HepG2 (cell line): ENCODE results near the gene HLA-DPA1. TPM values are rescaled to one million over a fixed set of nuclear protein-coding genes. Genes with fewer than 3 reads are reported as not detected.

Experiments used
- ATAC-seq: fragments of 200-7000 bp; cut with Tn5 transposase; 3 replicates; pipeline ENCODE4 v1.9.1; 2020; ENCODE audit warnings: mild to moderate bottlenecking, moderate library complexity
- BruUV-seq: library from RNA; stranded (reverse); fragments of 400-500 nt; replicated peaks from 2 replicates; lab custom pipeline; 2021; lab: Mats Ljungman, UMichigan
- CTCF ChIA-PET: fragments of 300-600 bp; formaldehyde crosslinking; extraction: SDS; loops from one replicate; lab custom pipeline; 2021; ENCODE audit warnings: low total read pairs, inconsistent platforms, low intra/inter-chr PET ratio; lab: Yijun Ruan, JAX
- POLR2A ChIA-PET: fragments of 350-600 bp; sonication (Branson Sonifier 250); formaldehyde crosslinking; loops from one replicate; lab custom pipeline; 2020; ENCODE audit warnings: antibody characterized with exemption, inconsistent platforms; lab: Yijun Ruan, JAX
- DNase-seq: peaks from one replicate; pipeline ENCODE4 v3.0.0-alpha.2; 2015; ENCODE audit warnings: low spot score
- FAIRE-seq: peaks from 3 replicates; lab custom pipeline; 2011; peaks lifted over from hg19 to GRCh38; lab: Jason Lieb, UNC
- H2AFZ ChIP-seq: one replicate; pipeline ENCODE4 v1.6.1; 2011; ENCODE audit warnings: low read length, inconsistent platforms
- H3K27ac ChIP-seq: fragments of 300-600 bp; 3 replicates; pipeline ENCODE4 v1.8.0; 2011; ENCODE audit warnings: mixed run types, mild to moderate bottlenecking, mixed read lengths, low read length, inconsistent platforms; ENCODE audit not compliant: insufficient read depth; ENCODE audit errors: extremely low read length
- H3K27me3 ChIP-seq, 2 experiments: fragments of 200-600 bp in 1 of 2; 2 replicates in 1 of 2; 3 replicates in 1 of 2; pipeline versions ENCODE4 v1.6.0 to v1.8.0; 2011; ENCODE audit warnings: low read length in 2 of 2, mild to moderate bottlenecking in 2 of 2, moderate library complexity in 2 of 2, inconsistent platforms in 1 of 2; ENCODE audit not compliant: insufficient read depth in 2 of 2, control insufficient read depth in 1 of 2
- H3K36me3 ChIP-seq, 2 experiments: fragments of 200-600 bp in 1 of 2; replicated peaks in 1 of 2; 2 replicates in 1 of 2; 3 replicates in 1 of 2; pipeline versions ENCODE4 v1.5.1 to v1.8.0; 2011; ENCODE audit warnings: low read length in 2 of 2, inconsistent platforms in 1 of 2; ENCODE audit not compliant: insufficient read depth in 2 of 2, control insufficient read depth in 1 of 2
- H3K4me1 ChIP-seq: 2 replicates; pipeline ENCODE4 v1.5.1; 2012; ENCODE audit warnings: low read length, inconsistent platforms; ENCODE audit not compliant: insufficient read depth
- H3K4me2 ChIP-seq: 2 replicates; pipeline ENCODE4 v1.6.0; 2011; ENCODE audit warnings: low read depth, low read length, inconsistent platforms
- H3K4me3 ChIP-seq, 3 experiments: fragments of 200-600 bp in 1 of 3; sonication (generic), shearing (Covaris generic) in 1 of 3; replicated peaks in 1 of 3; 2 replicates each; pipeline ENCODE4 v1.5.1; 2011 to 2016; ENCODE audit warnings: low read length in 3 of 3, inconsistent platforms in 2 of 3, low read depth in 2 of 3, mild to moderate bottlenecking in 2 of 3, control low read depth in 1 of 3, mixed read lengths in 1 of 3; ENCODE audit not compliant: insufficient read depth in 1 of 3
- H3K79me2 ChIP-seq: one replicate; pipeline ENCODE4 v1.6.1; 2011; ENCODE audit warnings: low read length, inconsistent platforms; ENCODE audit not compliant: insufficient read depth
- H3K9ac ChIP-seq: 2 replicates; pipeline ENCODE4 v1.6.0; 2011; ENCODE audit warnings: mild to moderate bottlenecking, low read depth, low read length, inconsistent platforms; ENCODE audit not compliant: insufficient read depth
- H3K9me3 ChIP-seq: 2 replicates; pipeline ENCODE4 v1.5.1; 2012; ENCODE audit warnings: mild to moderate bottlenecking, low read length
- H4K20me1 ChIP-seq: 2 replicates; pipeline ENCODE4 v1.6.0; 2011; ENCODE audit warnings: inconsistent platforms, mild to moderate bottlenecking, low read length, moderate library complexity; ENCODE audit not compliant: insufficient read depth
- ATF2 ChIP-seq: sonication (generic); formaldehyde crosslinking; IDR thresholded peaks from 2 replicates; pipeline ENCODE4 v1.4.0; 2020; ENCODE audit warnings: missing genetic modification reagents
- HDAC2 ChIP-seq: sonication (generic); formaldehyde crosslinking; IDR thresholded peaks from 2 replicates; pipeline ENCODE4 v1.4.0; 2020; ENCODE audit warnings: missing genetic modification reagents
- PHF5A ChIP-seq: IDR thresholded peaks from one replicate; pipeline ENCODE4 v1.6.1; 2018; ENCODE audit warnings: low read depth, missing genetic modification reagents; ENCODE audit not compliant: unreplicated experiment
- TFDP2 ChIP-seq: sonication (generic); formaldehyde crosslinking; IDR thresholded peaks from 2 replicates; pipeline ENCODE4 v1.4.0; 2020; ENCODE audit warnings: missing genetic modification reagents
- ZBTB7A ChIP-seq: sonication (generic); formaldehyde crosslinking; IDR thresholded peaks from 2 replicates; pipeline ENCODE4 v1.8.0; 2022; ENCODE audit warnings: mild to moderate bottlenecking, missing genetic modification reagents
- ZFP36 ChIP-seq: fragments of 150-350 bp; IDR thresholded peaks from 2 replicates; pipeline ENCODE4 v1.6.1; 2018; ENCODE audit warnings: borderline replicate concordance, low read length, low read depth; ENCODE audit not compliant: partially characterized antibody
- ZNF451 ChIP-seq: sonication (generic); formaldehyde crosslinking; IDR thresholded peaks from 2 replicates; pipeline ENCODE4 v1.5.0; 2020; ENCODE audit warnings: mild to moderate bottlenecking, missing genetic modification reagents
- ZNF577 ChIP-seq: sonication (generic); formaldehyde crosslinking; IDR thresholded peaks from 2 replicates; pipeline ENCODE4 v1.4.0; 2020; ENCODE audit warnings: mild to moderate bottlenecking, low read depth, missing genetic modification reagents, borderline replicate concordance
- ZNF670 ChIP-seq: sonication (generic); formaldehyde crosslinking; IDR thresholded peaks from 2 replicates; pipeline ENCODE4 v1.8.0; 2022; ENCODE audit warnings: mild to moderate bottlenecking, missing genetic modification reagents, borderline replicate concordance
- WGBS: methylation state at CpG from one replicate; pipeline ENCODE4 v1.1.6; 2017; ENCODE audit warnings: low lambda C conversion rate; 5-methylcytosine and 5-hydroxymethylcytosine counted together
- in situ Hi-C: cut with HindIII; loops from 2 replicates; pipeline ENCODE4 v1.10.0; 2017; ENCODE audit warnings: low pct_unique_long_range_greater_than_20kb; ENCODE audit not compliant: extremely low pct_ligation_motif_present
- intact Hi-C: fragments of 100-400 bp; cut with micrococcal nuclease; formaldehyde crosslinking; loops from one replicate; pipeline ENCODE4 v1.10.0; 2022; ENCODE audit not compliant: unreplicated experiment
- polyA plus RNA-seq, 8 experiments: library from polyadenylated mRNA; depleted of rRNA in 3 of 8; stranded (reverse) in 7 of 8; unstranded in 1 of 8; fragments of >200 nt; fragmentation: Illumina TruSeq in 4 of 8; extraction: Trizol in 4 of 8; gene quantifications; 2 replicates each; pipeline versions ENCODE4 v1.2.1 to v1.2.3, GENCODE V29; 2011 to 2016; ENCODE audit warnings: low read depth in 4 of 8, missing spikeins in 1 of 8, mixed read lengths in 1 of 8; ENCODE audit not compliant: insufficient read depth in 1 of 8
- total RNA-seq, 5 experiments: library from RNA; depleted of rRNA; stranded (reverse); fragments of >200 nt; fragmentation: Illumina TruSeq; extraction: Trizol; gene quantifications; 2 replicates each; pipeline ENCODE4 v1.2.3, GENCODE V29; 2016; ENCODE audit warnings: low read depth in 1 of 5
- TF ChIP-seq, protein P1 (sequence below): sonication (generic); formaldehyde crosslinking; conservative IDR thresholded peaks from 2 replicates; pipeline ENCODE4 v1.4.0; 2020; ENCODE audit warnings: missing genetic modification reagents

Gene HLA-DPA1
- total and polyA plus RNA-seq, 2 of the 13 experiments (the other 11 are each of a cell fraction or from before 2014, with no cell fraction given) = not detected

GRCh38 chr6:33072508-33073100 is 845 bp downstream of the HLA-DPA1 start (continued):
- TF ChIP-seq TFDP2 (CRISPR knock-in tag) (no peak), PHF5A (CRISPR knock-in tag) (no peak)
- TF ChIP-seq, all 625 proteins: peak for 0

DNA sequence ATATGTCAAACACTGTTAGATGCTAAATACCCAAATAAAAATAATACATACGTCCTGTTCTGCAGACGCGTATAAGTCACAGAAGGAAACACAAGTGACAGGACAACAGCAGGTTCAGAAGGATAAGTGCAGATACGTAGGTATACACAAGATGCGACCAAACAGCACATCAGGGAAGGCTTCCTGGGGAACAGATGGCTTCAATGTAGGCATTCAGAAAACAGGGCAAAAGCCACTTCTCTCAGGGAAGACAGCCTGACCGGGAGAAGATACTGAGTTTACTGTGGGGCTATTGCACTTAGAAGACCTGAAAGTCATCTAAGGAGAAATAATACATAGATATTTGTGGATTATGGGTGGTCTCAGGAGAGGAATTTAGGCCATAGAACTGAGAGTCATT is 1.9 kb downstream of the HLA-DPA1 start:
- FAIRE-seq (no peak), ATAC-seq (no peak), DNase-seq (no peak)
- H3K4me1 ChIP-seq = no peaks in the 10 kb centered on the region
- in situ Hi-C loops = no loop called here
- no peak overlapping the region for H3K4me3 ChIP-seq
- TF ChIP-seq ZNF577 = no peak
- no peak for TF ChIP-seq HDAC2 (CRISPR knock-in tag)
- TF ChIP-seq ZNF451 (CRISPR knock-in tag) = no peak
- TF ChIP-seq ZFP36 = no peak
- no peak for TF ChIP-seq ATF2
- TF ChIP-seq ZBTB7A (CRISPR knock-in tag) = no peak
- no peak for TF ChIP-seq ZNF670 (CRISPR knock-in tag)
- TF ChIP-seq, protein P1, sequence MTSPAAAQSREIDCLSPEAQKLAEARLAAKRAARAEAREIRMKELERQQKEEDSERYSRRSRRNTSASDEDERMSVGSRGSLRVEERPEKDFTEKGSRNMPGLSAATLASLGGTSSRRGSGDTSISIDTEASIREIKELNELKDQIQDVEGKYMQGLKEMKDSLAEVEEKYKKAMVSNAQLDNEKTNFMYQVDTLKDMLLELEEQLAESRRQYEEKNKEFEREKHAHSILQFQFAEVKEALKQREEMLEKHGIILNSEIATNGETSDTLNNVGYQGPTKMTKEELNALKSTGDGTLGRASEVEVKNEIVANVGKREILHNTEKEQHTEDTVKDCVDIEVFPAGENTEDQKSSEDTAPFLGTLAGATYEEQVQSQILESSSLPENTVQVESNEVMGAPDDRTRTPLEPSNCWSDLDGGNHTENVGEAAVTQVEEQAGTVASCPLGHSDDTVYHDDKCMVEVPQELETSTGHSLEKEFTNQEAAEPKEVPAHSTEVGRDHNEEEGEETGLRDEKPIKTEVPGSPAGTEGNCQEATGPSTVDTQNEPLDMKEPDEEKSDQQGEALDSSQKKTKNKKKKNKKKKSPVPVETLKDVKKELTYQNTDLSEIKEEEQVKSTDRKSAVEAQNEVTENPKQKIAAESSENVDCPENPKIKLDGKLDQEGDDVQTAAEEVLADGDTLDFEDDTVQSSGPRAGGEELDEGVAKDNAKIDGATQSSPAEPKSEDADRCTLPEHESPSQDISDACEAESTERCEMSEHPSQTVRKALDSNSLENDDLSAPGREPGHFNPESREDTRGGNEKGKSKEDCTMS = no peak
- H3K9me3 ChIP-seq = no peaks in the 10 kb centered on the region
- no peak overlapping the region for H3K27ac ChIP-seq
- no TSS peak for BruUV-seq
- 44% methylated on average over 6 of the region's 6 CpGs for WGBS
- CTCF ChIA-PET = no interaction called here
- no peak overlapping the region for H2AFZ ChIP-seq
- peaks cover 0 to 14% of the 10 kb centered on the region in 2 experiments; a peak in 4 of 5 replicates for H3K27me3 ChIP-seq
- no peaks in the 10 kb centered on the region for H3K36me3 ChIP-seq
- H3K4me2 ChIP-seq = no peak overlapping the region
- H4K20me1 ChIP-seq = no peaks in the 10 kb centered on the region
- intact Hi-C loops = no loop called here
- POLR2A ChIA-PET = no interaction called here
- H3K79me2 ChIP-seq = no peaks in the 10 kb centered on the region
- no peak overlapping the region for H3K9ac ChIP-seq
